Kidney capillary endothelial cell (primary cell): ENCODE measurements around the gene ELMO1.

Experiments used
- DNase-seq: peaks from one replicate; pipeline ENCODE4 v3.0.0-alpha.2; 2018; ENCODE audit warnings: low spot score

The ELMO1 gene

GRCh38 chr7:36906956-36907635 is 541.6 kb downstream of the ELMO1 start:
- no peak for DNase-seq

GRCh38 chr7:36906448-36906847 is 542.2 kb downstream of the ELMO1 start:
- no peak for DNase-seq

- DNase-seq = no peak
Measured at GRCh38 chr7:36905841-36906240, 542.8 kb downstream of the ELMO1 start.

- DNase-seq = no peak
Measured at GRCh38 chr7:36904802-36905201, 543.9 kb downstream of the ELMO1 start.

GRCh38 chr7:36904101-36904500 is 544.6 kb downstream of the ELMO1 start:
- DNase-seq = no peak

- DNase-seq = no peak
Measured at GRCh38 chr7:36900988-36901710, 547.5 kb downstream of the ELMO1 start.

- DNase-seq = no peak
Measured at GRCh38 chr7:36898186-36898585, 550.5 kb downstream of the ELMO1 start.

GRCh38 chr7:36896956-36897590 is 551.6 kb downstream of the ELMO1 start:
- no peak for DNase-seq

- DNase-seq = no peak
Measured at GRCh38 chr7:36896418-36896817, 552.2 kb downstream of the ELMO1 start.

- DNase-seq = peak; percentile 22
Measured at GRCh38 chr7:36895192-36895591, 553.5 kb downstream of the ELMO1 start.

GRCh38 chr7:36894190-36894589 is 554.5 kb downstream of the ELMO1 start:
- no peak for DNase-seq

- no peak for DNase-seq
Measured at GRCh38 chr7:36889182-36889581, 559.5 kb downstream of the ELMO1 start.

GRCh38 chr7:36887969-36888368 is 560.7 kb downstream of the ELMO1 start:
- DNase-seq = no peak

GRCh38 chr7:36887233-36887632 is 561.4 kb downstream of the ELMO1 start:
- no peak for DNase-seq

- DNase-seq = no peak
Measured at GRCh38 chr7:36884910-36885309, 563.8 kb downstream of the ELMO1 start.

GRCh38 chr7:36884351-36884750 is 564.3 kb downstream of the ELMO1 start:
- DNase-seq = no peak

GRCh38 chr7:36881233-36881874 is 567.3 kb downstream of the ELMO1 start:
- DNase-seq = no peak

GRCh38 chr7:36880108-36880507 is 568.6 kb downstream of the ELMO1 start:
- DNase-seq = no peak

GRCh38 chr7:36879021-36879420 is 569.6 kb downstream of the ELMO1 start:
- DNase-seq = no peak

GRCh38 chr7:36878288-36878687 is 570.4 kb downstream of the ELMO1 start:
- no peak for DNase-seq

GRCh38 chr7:36875794-36876193 is 572.9 kb downstream of the ELMO1 start:
- DNase-seq = no peak

GRCh38 chr7:36874041-36874440 is 574.6 kb downstream of the ELMO1 start:
- no peak for DNase-seq

GRCh38 chr7:36871863-36872262 is 576.8 kb downstream of the ELMO1 start:
- DNase-seq = no peak
